KMS-11 (cell line): ENCODE measurements around the gene SMARCA4.

Experiments used
- H2AFZ ChIP-seq: fragments of 200-600 bp; sonication (generic); 2 replicates; pipeline ENCODE4 v1.6.1; 2016; ENCODE audit warnings: antibody characterized with exemption, mixed run types, low read depth
- H3K27ac ChIP-seq: fragments of 200-600 bp; sonication (generic); 2 replicates; pipeline ENCODE4 v1.6.1; 2016; ENCODE audit warnings: mild to moderate bottlenecking, mixed run types
- H3K27me3 ChIP-seq: fragments of 200-600 bp; sonication (generic); 2 replicates; pipeline ENCODE4 v1.6.1; 2017; ENCODE audit warnings: mild to moderate bottlenecking, low read depth, mixed run types, moderate library complexity; ENCODE audit not compliant: insufficient read depth
- H3K36me3 ChIP-seq: fragments of 200-600 bp; sonication (generic); 2 replicates; pipeline ENCODE4 v1.6.1; 2017; ENCODE audit warnings: mild to moderate bottlenecking, mixed run types; ENCODE audit not compliant: insufficient read depth
- H3K4me1 ChIP-seq: fragments of 200-600 bp; sonication (generic); 2 replicates; pipeline ENCODE4 v1.6.1; 2016; ENCODE audit warnings: mild to moderate bottlenecking, low read depth, mixed run types; ENCODE audit not compliant: poor library complexity, severe bottlenecking
- H3K4me2 ChIP-seq: fragments of 200-600 bp; sonication (generic); 2 replicates; pipeline ENCODE4 v1.7.0; 2016; ENCODE audit warnings: mild to moderate bottlenecking, mixed run types
- H3K4me3 ChIP-seq: fragments of 200-600 bp; sonication (generic); IDR thresholded peaks from 2 replicates; pipeline ENCODE4 v1.6.1; 2017; ENCODE audit warnings: low read depth, low read length, mixed read lengths; ENCODE audit not compliant: insufficient read depth
- H3K79me2 ChIP-seq: fragments of 200-600 bp; sonication (generic); 2 replicates; pipeline ENCODE4 v1.6.1; 2016; ENCODE audit warnings: low read depth, mixed run types; ENCODE audit not compliant: insufficient read depth
- H3K9ac ChIP-seq: fragments of 200-600 bp; sonication (generic); 2 replicates; pipeline ENCODE4 v1.6.1; 2016; ENCODE audit warnings: mild to moderate bottlenecking, mixed run types
- H4K20me1 ChIP-seq: fragments of 200-600 bp; sonication (generic); 2 replicates; pipeline ENCODE4 v1.6.1; 2016; ENCODE audit warnings: mild to moderate bottlenecking, mixed run types; ENCODE audit not compliant: insufficient read depth
- TF ChIP-seq, protein P1 (sequence below): fragments of 200-600 bp; sonication (generic); conservative IDR thresholded peaks from 2 replicates; pipeline ENCODE4 v1.6.1; 2017; ENCODE audit warnings: low read depth, mild to moderate bottlenecking, antibody characterized with exemption, low read length, moderate library complexity, mixed read lengths

The SMARCA4 gene

DNA sequence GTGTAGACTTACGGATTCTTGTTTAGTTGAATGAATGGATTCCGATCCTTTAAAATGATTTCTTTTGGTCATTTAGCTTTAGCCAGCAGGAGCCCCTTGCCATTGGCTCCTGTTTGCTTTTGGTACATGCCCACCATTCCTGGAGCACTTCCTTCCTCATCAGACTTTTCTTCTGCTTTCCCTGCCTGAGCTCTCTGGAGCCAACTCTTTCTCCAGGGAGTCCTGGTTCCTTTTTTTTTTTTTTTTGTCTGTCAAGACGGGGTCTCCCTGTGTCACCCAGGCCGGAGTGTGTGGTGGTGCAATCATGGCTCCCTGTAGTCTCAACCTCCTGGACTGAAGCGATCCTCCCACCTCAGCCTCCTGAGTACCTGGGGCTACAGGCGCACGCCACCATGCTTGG is 37.8 kb downstream of the SMARCA4 start:
- TF ChIP-seq, protein P1, sequence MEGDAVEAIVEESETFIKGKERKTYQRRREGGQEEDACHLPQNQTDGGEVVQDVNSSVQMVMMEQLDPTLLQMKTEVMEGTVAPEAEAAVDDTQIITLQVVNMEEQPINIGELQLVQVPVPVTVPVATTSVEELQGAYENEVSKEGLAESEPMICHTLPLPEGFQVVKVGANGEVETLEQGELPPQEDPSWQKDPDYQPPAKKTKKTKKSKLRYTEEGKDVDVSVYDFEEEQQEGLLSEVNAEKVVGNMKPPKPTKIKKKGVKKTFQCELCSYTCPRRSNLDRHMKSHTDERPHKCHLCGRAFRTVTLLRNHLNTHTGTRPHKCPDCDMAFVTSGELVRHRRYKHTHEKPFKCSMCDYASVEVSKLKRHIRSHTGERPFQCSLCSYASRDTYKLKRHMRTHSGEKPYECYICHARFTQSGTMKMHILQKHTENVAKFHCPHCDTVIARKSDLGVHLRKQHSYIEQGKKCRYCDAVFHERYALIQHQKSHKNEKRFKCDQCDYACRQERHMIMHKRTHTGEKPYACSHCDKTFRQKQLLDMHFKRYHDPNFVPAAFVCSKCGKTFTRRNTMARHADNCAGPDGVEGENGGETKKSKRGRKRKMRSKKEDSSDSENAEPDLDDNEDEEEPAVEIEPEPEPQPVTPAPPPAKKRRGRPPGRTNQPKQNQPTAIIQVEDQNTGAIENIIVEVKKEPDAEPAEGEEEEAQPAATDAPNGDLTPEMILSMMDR: no peak

DNA sequence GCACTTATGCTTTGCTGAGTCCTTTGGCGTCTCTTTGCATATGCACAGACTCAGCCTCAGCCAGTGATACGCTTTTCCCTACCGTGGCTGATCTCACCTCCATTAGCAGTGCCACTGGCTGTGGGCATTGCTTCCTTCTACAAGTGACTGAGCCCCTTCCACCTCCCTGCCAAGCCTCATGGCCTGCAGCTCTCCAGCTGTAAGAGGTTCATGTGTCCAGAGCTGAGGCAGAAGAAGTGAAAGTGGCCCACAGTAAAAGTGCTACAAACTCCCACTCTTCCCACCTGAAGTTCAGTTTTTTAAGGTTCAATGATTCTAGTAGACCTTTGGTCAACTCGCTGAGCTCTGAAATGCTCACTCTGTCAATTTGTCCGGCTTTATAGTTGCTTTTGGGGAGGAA is 44.7 kb downstream of the SMARCA4 start:
- no peaks in the 10 kb centered on the region for H3K79me2 ChIP-seq
- H4K20me1 ChIP-seq: no peaks in the 10 kb centered on the region
- H3K9ac ChIP-seq: no peak overlapping the region
- no peak overlapping the region for H3K4me2 ChIP-seq
- no peak overlapping the region for H3K4me3 ChIP-seq
- H3K27ac ChIP-seq: no peak overlapping the region
- no peaks in the 10 kb centered on the region for H3K27me3 ChIP-seq
- no peaks in the 10 kb centered on the region for H3K4me1 ChIP-seq
- H3K36me3 ChIP-seq: no peaks in the 10 kb centered on the region
- no peak overlapping the region for H2AFZ ChIP-seq
- TF ChIP-seq, protein P1: no peak

More for the DNA sequence above, 37.8 kb downstream of the SMARCA4 start:
- H4K20me1 ChIP-seq: no peaks in the 10 kb centered on the region
- H3K4me2 ChIP-seq: no peak overlapping the region
- H3K4me3 ChIP-seq: no peak overlapping the region
- no peaks in the 10 kb centered on the region for H3K27me3 ChIP-seq
- H3K36me3 ChIP-seq: no peaks in the 10 kb centered on the region; the same call in 1 of the 2 replicates
- no peak overlapping the region for H3K9ac ChIP-seq
- no peak overlapping the region for H2AFZ ChIP-seq
- H3K79me2 ChIP-seq: no peaks in the 10 kb centered on the region
- no peaks in the 10 kb centered on the region for H3K4me1 ChIP-seq
- H3K27ac ChIP-seq: no peak overlapping the region

DNA sequence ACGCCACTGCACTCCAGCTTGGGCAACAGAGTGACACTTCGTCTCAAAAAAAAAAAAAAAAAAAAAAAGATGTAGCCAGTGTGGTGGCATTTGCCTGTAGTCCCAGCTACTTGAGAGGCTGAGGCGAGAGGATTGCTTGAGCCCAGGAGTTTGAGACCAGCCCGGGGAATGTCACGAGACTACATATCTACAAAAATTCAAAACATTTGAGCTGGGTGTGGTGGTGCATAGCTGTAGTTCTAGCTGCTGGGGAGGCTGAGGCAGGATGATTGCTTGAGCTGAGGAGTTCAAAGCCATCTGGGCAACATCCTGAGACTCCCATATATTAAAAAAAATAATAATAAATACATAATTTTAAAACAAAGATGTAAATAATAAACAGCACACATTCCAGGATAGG is 46.6 kb downstream of the SMARCA4 start:
- no peaks in the 10 kb centered on the region for H3K79me2 ChIP-seq
- H4K20me1 ChIP-seq: no peaks in the 10 kb centered on the region
- H3K27ac ChIP-seq: no peak overlapping the region
- no peaks in the 10 kb centered on the region for H3K36me3 ChIP-seq
- no peak overlapping the region for H3K4me2 ChIP-seq
- H2AFZ ChIP-seq: no peak overlapping the region
- H3K27me3 ChIP-seq: no peaks in the 10 kb centered on the region
- no peak overlapping the region for H3K9ac ChIP-seq
- H3K4me1 ChIP-seq: no peaks in the 10 kb centered on the region
- H3K4me3 ChIP-seq: no peak overlapping the region
- TF ChIP-seq, protein P1: no peak

DNA sequence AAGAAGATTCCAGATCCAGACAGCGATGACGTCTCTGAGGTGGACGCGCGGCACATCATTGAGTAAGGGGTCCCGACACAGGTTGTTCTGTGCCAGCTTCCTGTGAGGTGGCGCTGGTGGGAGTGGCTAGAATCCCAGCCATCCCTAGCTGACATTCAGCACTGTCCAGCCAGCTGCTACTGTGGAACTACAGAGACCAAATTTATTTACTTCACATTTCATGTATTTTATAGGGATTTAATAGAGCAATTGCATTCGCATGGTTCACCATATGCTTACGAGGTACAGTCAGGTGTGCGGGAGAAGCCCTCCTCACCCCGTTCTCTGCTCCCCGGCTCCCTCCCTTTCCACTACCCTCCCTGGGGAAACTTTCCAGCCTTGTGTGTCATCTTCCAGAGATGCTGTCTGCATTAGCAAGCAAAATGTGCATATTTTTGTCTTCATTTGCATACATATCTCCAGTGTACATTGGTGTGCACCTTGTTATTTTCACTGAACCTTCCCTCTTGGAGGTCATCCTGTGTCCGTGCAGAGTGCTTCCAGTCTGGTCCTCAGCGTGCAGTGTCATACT is 47.2 kb downstream of the SMARCA4 start:
- TF ChIP-seq, protein P1: no peak
- no peaks in the 10 kb centered on the region for H3K4me1 ChIP-seq
- H3K4me3 ChIP-seq: no peak overlapping the region
- no peaks in the 10 kb centered on the region for H4K20me1 ChIP-seq
- H3K79me2 ChIP-seq: no peaks in the 10 kb centered on the region
- H3K36me3 ChIP-seq: no peaks in the 10 kb centered on the region
- H3K9ac ChIP-seq: no peak overlapping the region
- no peak overlapping the region for H3K4me2 ChIP-seq
- no peaks in the 10 kb centered on the region for H3K27me3 ChIP-seq
- no peak overlapping the region for H3K27ac ChIP-seq
- no peak overlapping the region for H2AFZ ChIP-seq
